COR-L47 (cell line): ENCODE results near the gene LPAR2.

Experiments used
- DNase-seq: peaks from one replicate; lab custom pipeline; 2025; lab: John Stamatoyannopoulos, UW

LPAR2 gene

DNA sequence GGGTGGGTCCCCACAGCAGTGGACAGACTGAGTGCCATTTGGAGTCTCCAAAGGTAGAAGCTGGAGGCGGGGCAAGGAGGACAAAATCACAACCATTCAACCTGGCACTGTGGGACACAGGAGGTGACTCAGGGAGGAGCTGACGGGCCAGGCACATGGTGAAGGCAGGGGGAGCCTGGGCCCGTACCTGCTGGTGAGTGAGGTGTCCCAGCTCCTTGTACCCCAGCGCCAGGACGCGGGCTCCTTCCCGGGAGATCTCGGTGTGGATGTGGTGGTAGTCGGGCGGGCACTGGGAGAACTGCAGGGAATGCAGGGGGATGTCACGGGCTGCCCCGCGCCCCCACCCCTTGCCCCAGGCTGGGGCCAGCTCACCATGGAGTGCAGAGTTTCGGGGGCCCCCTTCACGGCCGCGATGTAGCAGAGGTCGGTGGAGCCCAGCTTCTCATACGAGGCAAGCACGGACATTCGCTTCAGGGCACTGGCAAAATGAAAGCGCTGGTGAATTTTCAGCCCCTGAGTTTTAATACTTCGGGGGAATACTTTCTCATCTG lies 25.7 kb upstream of the LPAR2 start:
- DNase-seq = no peak

DNA sequence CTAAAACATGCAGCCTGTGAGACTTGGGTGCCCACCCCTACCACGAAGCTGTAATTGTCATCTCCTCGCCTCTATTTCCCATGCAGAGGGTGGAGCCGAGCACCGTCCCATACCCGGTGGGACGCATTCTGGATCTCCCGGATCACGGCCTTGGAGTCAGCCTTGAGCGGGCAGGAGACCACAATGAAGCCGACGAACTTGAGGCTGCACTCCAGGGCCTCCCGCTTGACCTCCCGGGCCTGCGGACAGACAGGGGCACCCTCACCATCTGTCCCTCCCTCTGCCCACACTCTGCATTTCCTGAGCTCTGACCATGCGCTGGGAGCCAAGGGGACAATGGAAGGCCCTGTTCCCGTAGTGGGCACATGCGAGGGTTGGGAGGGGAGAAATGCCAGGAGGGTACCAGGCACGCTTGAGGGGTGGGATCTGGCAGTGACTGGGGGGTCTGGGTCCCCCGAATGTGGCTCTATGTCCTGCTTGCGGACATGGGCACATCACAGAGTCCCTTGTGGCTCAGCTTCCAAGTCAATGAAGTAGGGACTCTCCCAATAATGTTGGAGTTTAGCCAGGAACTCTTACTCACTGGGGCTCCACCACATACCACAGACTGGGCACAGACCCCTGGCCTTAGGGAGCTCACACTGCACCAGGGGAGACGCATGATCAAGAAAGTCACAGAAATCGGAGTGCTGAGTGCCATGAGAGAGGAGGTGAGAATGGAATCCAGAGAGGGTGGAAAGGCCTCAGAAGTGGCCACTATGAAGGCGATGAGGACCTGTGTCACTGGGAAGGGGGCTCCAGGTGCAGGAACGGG lies 24.7 kb upstream of the LPAR2 start:
- no peak for DNase-seq

DNA sequence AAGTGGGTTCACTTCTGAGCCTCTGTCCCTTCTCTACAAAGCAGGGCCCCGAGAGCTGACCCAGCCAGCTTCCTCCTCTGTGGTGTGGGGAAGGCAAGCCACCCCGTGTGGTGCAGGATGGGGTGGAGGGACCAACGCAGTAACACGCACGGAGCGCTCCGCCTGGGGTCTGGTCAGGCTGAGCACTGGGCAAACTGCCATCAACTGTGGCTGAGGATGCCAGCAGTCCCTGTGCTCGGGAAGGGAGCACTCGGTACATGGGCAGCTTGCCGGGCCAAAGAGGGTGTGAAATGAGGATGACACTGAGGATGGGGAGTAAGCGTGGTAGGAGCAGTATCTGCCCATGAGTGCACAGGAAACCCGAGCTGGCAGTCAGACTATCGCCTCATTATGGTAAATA lies 23.1 kb upstream of the LPAR2 start:
- no peak for DNase-seq

DNA sequence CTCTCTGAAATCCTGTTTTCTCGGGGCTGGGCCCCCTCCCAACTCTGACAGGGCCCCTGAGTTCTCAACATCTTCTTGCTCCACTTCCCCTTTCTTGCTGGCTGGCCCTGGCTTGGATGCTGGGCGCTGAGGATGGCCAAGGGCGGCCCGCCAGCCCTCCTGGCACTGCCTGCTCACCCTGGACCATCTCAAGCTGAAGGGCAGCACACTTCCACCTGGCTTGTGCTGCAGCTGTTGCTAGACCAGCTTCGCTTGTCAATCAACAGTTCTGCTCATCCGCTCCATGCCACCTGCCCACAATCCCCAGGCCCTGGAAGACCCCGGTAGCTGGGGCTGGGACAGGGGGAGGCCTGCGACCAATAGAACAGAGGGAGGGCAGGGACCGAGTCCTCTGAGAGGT lies 22.3 kb upstream of the LPAR2 start:
- no peak for DNase-seq

DNA sequence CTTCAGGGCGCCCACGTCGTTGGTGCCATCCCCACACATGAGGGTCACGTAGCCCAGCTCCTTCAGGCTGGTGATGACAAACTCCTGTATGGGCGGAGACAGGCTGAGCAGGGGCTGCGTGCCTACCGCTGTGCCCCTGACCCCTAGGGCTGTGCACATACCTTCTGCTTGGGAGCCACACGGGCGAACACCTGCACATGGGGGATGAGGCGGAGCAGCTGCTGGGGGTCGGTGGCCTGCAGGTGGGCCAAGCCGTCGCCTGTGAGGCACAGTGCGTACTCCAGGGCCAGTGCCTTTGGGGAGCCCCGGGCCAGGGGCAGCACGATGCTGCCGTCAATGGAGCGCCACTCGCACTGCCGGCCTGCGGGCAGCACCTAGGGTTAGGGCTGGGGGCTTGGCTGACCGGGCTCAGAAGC lies 21.6 kb upstream of the LPAR2 start:
- DNase-seq = no peak

DNA sequence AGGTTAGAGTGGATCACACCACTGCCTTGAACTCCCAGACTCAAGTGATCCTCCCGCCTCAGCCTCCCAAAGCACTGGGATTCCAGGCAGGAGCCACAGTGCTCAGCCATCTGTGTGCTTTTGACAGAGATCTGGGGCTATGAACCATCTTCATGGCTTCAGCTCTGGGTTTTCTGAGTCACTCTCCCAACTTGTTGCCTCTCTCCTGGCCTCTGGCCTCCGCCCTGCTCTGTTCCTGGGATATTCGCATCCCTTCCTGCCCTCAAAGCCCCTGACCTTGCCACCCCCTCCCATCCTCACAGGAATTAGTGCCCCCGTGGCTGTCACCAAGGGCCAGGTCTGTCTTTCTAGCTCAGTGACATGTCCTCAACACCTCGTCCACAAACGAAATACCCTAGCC lies 21.1 kb upstream of the LPAR2 start:
- no peak for DNase-seq

DNA sequence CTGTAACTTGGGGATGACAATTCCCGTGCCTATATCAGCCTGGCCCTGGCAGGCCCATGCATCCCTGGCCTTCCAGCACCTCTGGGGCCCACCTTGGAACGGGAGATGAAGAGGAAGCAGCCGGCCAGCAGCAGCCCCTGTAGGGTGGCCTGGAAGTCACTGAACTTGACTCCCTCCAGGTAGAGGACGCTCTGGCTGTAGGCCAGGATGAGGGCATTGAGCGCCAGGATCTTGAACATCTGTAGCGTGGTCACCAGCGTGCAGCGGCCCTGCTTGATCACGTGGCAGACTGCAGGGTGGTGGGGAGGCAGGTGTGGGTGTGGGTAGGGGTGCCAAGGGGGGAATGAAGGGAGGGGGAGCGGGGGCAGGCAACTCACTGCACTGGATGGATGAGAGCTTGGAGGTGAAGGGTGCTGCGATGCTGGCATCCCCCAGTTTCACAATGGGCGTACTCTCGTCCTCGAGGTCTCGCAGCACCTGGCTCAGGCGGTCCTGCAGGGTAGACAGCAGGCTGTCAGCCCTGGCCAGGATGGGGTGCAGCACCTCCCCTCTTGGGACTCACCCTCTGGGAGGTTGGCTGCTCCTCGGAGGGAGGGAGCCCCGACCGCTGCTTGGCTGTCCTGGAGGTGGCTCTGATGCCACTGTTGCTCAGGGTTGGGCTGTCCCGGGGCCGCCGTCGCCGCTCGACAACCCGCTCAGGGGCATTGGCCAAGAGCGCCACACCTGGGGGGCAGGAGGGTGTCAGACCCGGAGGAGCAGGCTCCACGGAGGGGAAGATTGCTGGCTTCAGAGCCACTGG lies 19.2 kb upstream of the LPAR2 start:
- no peak for DNase-seq

DNA sequence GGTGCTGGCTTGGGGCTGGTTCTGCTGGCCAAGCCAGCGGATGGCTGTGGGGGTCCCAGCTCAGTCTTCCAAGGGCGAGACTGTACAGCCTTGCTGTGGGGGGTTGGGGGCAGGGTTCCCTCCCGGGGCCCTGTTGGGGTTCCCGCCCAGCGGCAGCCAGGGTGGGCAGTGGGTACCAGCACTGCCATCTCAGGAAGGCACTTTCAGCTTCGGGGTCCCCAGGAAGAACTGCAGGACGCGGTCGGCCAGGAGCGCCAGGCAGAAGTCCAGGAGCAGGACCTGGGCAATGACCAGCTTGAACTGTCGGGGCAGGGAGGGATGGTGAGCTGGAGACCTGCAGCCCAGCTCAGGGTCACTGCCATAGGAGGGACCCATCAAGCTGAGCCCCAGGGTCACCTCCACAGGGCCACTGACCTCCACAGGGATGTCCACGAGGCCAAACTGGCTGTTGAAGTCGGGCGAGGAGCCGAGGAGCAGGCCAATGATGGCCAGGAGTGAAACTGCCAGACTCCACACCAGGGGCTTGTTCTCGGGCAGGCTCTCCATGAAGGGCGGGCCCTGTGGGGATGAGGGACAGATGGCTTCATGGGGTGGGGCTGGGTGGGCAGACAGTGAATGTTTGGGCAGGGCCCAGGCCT lies 17.3 kb upstream of the LPAR2 start:
- no peak for DNase-seq

DNA sequence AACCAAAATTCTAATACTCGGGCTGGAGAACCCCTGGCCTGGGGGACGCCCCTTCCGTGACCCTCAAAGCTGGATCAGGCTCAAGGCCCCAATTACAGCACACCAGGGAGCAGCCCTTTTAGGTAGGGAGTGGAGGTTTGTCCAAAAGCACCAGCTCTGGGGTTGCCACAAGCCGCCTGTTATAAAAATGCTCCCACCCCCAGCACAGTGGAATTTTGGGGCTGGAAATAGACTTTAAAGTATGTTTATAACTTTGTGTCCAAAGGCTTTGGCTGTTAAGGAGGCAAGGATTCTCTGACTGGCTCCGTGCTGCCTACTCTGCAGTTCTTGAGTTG lies 16.0 kb upstream of the LPAR2 start:
- no peak for DNase-seq

DNA sequence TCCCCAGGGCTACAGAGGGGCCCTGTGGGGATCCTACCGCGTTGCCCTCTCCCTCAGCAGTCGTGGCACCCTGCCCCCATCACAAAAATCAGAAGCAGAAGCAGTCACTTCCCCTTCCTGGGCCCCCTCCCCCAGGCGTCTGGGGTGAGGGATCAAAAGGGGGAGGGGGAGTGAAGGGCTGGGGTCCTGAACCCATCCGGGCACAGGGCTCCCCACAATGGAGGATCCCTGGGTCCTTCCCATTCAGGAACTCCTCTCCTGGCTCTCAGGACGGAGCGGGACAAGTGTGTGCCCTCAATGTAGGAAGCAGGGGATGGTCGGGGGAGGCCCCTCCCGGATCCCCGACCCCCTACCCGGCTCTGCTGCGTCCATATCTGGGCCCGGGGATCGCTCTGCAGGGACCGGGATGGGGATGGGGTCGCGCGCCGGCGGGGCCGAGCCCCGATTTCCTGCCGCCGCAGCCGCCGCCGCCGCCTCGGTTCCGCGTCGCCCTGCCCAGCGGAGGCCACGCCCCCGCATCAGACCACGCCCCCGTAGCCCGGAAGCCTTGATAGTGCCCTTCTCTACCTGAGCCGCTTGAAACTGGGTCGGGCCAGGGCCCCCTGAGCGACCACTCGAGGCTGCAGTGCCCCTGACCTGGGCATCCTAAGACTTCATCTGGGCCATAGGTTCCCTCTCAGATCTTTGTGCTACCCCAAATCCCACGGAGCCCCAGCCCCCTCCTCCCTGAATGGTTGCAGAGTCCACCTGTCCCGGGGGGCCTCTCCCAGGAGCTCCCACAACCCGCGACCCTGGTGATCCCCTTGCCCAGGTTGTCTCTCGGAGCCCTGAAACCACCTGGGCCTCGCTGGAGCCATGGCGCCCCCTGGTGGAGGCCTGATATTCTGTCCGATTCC lies 15.4 kb upstream of the LPAR2 start, which contains the start of gene GMIP:
TSS of gene GMIP (minus strand) at position 500 of the 896 bp plus-strand sequence. CDS start at position 372, 128 bp downstream.
- peak; percentile 29 for DNase-seq

DNA sequence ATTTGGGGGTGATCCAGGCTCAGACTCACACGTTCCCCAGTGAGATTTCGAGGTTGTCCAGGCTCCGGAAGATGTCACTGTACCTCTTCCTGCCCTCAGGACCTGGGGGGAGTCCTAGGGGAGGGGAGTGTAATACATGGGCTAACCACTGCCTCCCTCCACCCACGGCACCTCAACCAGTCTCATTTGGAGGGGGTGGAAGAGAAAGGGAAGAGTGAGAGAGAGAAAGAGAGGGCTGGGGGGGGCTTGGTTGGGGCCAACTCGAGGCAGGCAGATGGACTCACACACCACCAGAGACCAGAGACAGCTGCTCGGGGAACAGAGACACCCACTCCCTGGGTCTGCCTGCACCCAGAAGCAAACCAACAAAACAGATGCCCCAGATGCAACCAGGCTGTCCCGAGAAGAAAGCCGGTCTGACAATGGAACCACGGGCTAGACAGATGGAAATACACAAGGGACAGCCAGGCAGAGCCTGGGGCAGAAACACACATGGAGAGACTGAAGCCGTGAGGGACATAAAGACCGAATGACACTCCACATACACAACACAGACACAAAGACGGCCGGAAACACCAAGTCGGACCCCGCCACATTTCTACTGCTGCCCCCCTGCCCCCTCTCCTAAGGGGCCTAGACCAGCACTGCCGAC lies 14.6 kb upstream of the LPAR2 start:
- no peak for DNase-seq

DNA sequence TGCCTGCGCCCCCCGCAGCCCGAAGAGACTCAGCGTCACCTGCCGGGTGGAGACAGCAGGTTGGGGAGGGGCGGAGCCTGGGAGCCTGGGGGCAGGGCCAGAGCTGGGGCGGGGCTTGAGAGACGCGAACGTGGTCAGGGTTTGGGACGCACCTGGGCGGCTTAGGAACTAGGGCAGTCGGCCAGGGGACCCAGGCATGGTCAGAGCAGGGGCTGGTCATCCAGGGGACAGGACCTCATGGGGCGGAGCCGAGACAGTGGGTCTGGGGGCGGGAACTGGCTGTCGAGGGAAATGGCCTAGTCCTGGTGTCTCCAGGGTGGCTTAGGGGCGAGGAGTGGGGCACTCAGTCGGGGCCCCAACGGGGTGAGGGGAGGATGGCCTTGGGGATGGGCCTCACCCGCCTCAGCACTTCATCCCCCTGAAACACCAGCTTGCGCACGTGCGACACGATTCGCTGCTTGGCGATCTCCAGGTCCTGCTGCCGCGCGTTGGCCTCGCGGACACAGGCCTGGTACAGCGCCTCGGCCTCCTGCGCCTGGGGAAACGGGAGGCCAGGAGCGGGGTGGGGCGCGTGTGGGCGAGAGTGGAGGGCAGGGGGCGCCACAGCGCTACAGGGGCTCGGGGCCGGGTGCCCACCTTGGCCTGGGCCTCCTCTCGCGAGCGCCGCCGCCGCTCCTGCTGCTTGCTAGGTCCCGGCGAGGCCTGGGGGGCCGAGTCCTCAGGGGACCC lies 9.7 kb upstream of the LPAR2 start:
- DNase-seq = no peak

DNA sequence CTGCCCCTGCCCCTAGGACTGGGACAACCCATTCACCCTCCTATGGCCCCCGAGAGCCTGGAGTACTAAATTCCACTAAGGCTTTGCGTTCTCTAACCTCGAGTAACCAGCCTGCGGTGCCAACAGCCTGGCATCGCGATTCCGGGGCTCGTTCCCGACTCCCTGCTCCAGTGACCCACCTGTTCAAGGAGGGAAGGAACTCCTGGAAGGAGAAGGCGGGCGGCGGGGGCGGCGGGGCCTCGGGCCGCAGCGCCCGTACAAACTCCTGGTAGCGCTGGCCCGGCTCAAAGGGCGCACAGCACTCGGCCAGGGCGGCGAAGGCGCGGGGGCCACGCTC lies 9.1 kb upstream of the LPAR2 start:
- no peak for DNase-seq

DNA sequence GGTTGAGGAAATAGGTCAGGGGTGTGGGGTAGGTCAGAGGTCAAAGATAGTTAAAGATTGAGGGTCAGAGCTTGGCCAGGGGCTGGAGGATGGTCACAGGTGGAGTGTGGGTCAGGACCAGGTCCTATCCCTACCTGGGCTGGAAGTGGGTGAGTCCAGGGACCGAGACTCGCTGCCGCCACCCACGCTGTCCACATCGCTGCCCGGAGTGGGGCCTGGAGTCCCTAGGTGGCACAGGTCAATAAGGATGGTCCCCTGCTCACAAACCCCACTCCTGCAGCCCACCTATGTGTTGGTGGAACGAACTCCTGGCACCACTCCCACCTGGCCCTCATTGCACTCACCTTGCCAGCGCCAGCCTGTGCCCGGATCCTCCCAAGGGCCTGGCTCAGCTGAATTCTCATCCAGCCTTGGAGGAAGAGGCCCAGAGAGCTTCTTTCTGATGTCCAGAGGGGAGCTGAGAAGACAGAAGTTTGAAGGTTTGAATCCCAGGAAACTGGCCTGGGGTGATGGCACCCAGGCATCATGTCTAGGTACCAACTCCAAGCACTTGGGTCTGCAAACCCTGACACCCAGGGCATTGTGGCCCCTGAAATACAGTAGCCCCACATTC lies 8.7 kb upstream of the LPAR2 start:
- DNase-seq = no peak

DNA sequence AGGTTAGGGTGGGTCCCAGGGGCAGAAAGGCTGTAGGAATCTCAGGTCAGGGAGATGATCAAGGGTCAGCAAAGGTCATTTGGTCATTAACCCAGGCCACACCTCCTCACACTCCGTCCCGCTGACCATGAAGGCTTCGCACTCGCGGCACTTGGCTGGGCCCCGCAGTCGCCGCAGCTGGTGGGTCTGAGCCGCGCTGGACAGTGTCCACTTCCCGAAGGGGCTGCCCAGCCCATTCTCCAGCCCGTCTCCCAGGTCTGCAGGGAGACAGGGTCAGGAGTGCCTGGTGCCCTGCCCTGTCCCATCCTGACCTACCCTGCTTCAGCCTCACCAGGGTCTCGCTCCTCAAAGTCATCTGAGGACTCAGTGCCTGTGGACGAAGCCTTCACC lies 7.3 kb upstream of the LPAR2 start:
- DNase-seq = no peak

DNA sequence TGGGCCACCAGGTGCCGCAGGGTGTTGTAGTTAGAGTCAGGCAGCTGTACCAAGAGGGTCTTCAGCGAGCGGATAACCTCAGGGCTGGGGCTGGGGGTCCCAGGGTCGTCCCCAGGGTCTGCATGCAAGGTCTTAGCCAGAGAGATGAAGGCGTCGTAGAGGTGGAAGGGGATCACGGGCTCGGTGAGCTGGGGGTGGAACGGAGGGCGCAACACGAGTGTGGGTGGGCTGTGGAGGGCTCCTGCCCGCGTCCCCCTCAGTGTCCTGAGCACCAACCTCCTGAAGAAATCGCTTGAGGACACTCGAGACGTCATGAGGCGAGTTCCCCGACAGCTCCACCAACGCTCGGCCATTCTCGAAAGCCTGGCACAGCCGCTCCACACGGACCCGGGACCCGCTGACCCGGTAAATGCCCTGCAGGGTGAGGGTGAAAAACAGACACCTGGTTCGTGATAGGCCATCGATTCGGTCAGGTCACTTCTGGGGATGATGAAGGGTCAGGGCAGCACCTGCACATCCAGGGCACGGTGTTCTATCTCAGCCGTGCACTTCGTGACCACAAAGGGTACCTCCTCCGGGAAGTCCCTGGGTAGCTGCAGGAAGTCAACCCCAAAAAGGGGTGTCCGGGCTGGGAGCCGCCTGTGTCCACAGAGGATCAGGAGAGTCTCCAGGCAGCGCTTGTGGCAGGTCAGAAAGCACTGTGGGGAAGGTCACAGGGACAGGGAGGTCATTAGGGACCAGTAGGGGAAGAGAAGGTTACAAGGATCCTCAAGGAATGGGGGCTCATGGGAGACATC lies 6.7 kb upstream of the LPAR2 start:
- no peak for DNase-seq

DNA sequence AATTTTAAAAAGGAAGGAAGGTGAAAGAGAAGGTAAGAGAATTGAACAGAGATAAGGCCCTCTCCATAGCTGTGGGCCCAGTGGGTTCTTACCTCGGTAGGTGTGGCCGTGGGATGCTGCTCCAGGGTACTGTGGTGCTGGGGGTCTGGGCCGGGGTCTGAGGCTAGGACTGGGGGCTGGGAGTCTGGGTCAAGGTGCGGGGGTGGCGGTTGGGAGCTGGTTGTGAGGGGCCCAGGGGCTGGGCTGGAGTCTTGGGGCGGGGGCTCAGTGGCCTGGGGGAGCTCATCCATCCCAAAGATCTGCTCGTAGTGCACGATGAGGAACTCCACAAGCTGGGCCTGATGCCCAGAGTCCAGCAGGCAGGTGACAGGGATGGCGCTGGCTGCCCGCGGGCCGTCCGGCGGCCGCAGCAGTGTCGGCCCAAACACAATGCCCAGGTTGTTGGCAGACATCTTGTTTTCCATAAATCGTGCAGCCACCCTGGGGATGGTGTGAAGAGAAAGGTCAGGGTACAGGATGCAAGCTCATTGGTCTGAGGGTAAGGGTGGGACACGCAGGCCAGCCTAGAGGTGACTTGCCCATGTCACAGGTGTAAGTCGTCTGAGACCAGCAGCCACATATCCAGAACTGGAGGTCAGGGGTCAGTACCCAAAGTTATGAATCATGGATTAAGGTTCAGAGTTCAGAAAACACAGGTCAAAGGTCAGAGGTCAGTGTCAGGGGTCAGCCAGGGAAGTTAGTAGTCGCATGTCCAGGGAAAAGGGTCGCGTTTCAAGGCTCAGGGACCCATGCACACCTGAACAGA lies 5.9 kb upstream of the LPAR2 start:
- DNase-seq = no peak

DNA sequence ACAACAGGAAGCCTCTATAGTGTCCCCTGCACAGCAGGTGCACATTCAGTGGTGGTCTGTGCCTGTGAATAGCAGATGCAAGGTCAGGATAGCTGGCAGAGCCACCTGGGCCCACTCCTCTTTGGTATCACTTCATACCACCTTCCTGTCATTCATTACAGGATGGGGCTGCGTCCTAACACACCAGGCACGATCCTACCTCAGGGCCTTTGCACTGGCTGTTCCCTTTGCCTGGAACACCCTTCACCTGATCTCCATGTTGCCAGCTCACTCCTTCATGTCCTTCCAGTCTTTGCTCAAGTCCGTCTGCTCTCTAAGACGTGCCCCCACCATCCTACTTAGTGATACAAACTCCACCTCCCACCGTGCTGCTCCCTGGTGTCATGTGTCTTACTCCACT lies 4.6 kb upstream of the LPAR2 start:
- no peak for DNase-seq
